HG03575 (cell line): Measurements from ENCODE around the gene SYPL2.

Source experiments
- ATAC-seq: cut with Tn5 transposase; IDR thresholded peaks from one replicate; pipeline ENCODE4 v1.9.1; 2021; ENCODE audit not compliant: unreplicated experiment, insufficient number of reproducible peaks, low FRiP score; ENCODE audit errors: extremely low read depth

SYPL2 gene

GRCh38 chr1:109531380-109531779, 65.0 kb downstream of the SYPL2 start:
- ATAC-seq: no peak
